Activated CD8-positive, alpha-beta T cell treated with anti-CD3 and anti-CD28 coated beads, Interleukin-2, amount 10 ng/mL, durations not matched to agents 7 days and 5 days (primary cell): Measurements from ENCODE around the gene PFAS. TPM values are rescaled to one million over a fixed set of nuclear protein-coding genes. Genes with fewer than 3 reads are reported as not detected.
"Not testable (repeated sequence)": the region's sequence is repeated elsewhere in the genome, so short reads cannot be mapped to it uniquely, and the experiment has no call there.

Source experiments
- ATAC-seq: fragments of 150-1000 bp; cut with Tn5 transposase; one replicate; pipeline ENCODE4 v1.10.0; 2021; ENCODE audit warnings: moderate library complexity
- CTCF ChIA-PET: fragments of 350-600 bp; sonication (Branson Sonifier 250); formaldehyde crosslinking; loops from one replicate; lab custom pipeline; 2021; ENCODE audit warnings: antibody characterized with exemption; lab: Charles Lee
- POLR2A ChIA-PET: fragments of 350-600 bp; sonication (Branson Sonifier 250); formaldehyde crosslinking; loops from one replicate; lab custom pipeline; 2021; ENCODE audit warnings: antibody characterized with exemption; lab: Charles Lee
- DNase-seq: peaks from one replicate; pipeline ENCODE4 v3.0.0-alpha.2; 2020
- H3K27ac Mint-ChIP-seq: one replicate; pipeline ENCODE4 v1.8.0; 2021; ENCODE audit warnings: mild to moderate bottlenecking, mixed read lengths
- H3K27me3 Mint-ChIP-seq: one replicate; pipeline ENCODE4 v1.8.0; 2021; ENCODE audit warnings: low read depth, mixed read lengths
- H3K36me3 Mint-ChIP-seq: one replicate; pipeline ENCODE4 v1.8.0; 2021; ENCODE audit warnings: low read depth, mixed read lengths
- H3K4me1 Mint-ChIP-seq: one replicate; pipeline ENCODE4 v1.8.0; 2021; ENCODE audit warnings: low read depth, mixed read lengths
- H3K4me3 Mint-ChIP-seq: one replicate; pipeline ENCODE4 v1.8.0; 2021; ENCODE audit warnings: mild to moderate bottlenecking, mixed read lengths
- H3K9me3 Mint-ChIP-seq: one replicate; pipeline ENCODE4 v1.8.0; 2022; ENCODE audit warnings: mixed read lengths; ENCODE audit not compliant: insufficient read depth
- total RNA-seq, 2 experiments: library from RNA; stranded (reverse); gene quantifications; one replicate each; pipeline ENCODE4 v1.2.3, GENCODE V29; 2021

The PFAS gene
- total RNA-seq, 2 experiments from 2014 or later = 78.3 to 80.2 TPM

GRCh38 chr17:8234361-8235270, 14.5 kb upstream of the PFAS start:
- peaks cover 3% of the 10 kb centered on the region for H3K4me1 Mint-ChIP-seq
- peaks cover 76% of the 10 kb centered on the region for H3K36me3 Mint-ChIP-seq
- no peak for DNase-seq

GRCh38 chr17:8235676-8236075, 13.4 kb upstream of the PFAS start:
- CTCF ChIA-PET = interaction anchor here (1.2 kb wide), 1 partner anchor 59 kb away, joined by 3 read pairs; the partner anchor contains the start of gene SLC25A35
- POLR2A ChIA-PET = interaction anchor here (0.6 to 1.8 kb wide), 6 partner anchors 11 to 103 kb away, joined by 3 to 9 read pairs (median 5); partner anchors contain the start of genes CTC1 and PFAS
- Mint-ChIP-seq H3K9me3 (no peaks in the 10 kb centered on the region), H3K4me3 (no peak overlapping the region), H3K27me3 (no peaks in the 10 kb centered on the region), H3K27ac (no peak overlapping the region), H3K4me1 (peaks cover 6% of the 10 kb centered on the region), H3K36me3 (peaks cover 72% of the 10 kb centered on the region)
- no peak for DNase-seq
- ATAC-seq = no peak

More at GRCh38 chr17:8234361-8235270, 14.5 kb upstream of the PFAS start:
- Mint-ChIP-seq H3K27ac (no peak overlapping the region), H3K9me3 (no peaks in the 10 kb centered on the region), H3K4me3 (no peak overlapping the region), H3K27me3 (no peaks in the 10 kb centered on the region)
- no peak for ATAC-seq
- CTCF ChIA-PET = interaction anchor here (1.2 kb wide), 1 partner anchor 60 kb away, joined by 3 read pairs; the partner anchor contains the start of gene SLC25A35
- POLR2A ChIA-PET = interaction anchor here (0.7 to 1.8 kb wide), 5 partner anchors 12 to 61 kb away, joined by 3 to 9 read pairs (median 6); partner anchors contain the start of genes CTC1 and PFAS

- H3K27ac Mint-ChIP-seq = no peak overlapping the region
- H3K27me3 Mint-ChIP-seq = no peaks in the 10 kb centered on the region
- ATAC-seq = no peak
- ChIA-PET POLR2A (interaction anchor here (1.3 to 1.6 kb wide), 3 partner anchors 9 to 64 kb away, joined by 3 to 5 read pairs (median 3); partner anchors contain the start of gene SLC25A35), CTCF (interaction anchor here (0.7 to 1.1 kb wide), 2 partner anchors 64 to 1315 kb away, joined by 3 to 4 read pairs; no protein-coding TSS in a partner anchor)
- no peak for DNase-seq
- peaks cover 65% of the 10 kb centered on the region for H3K36me3 Mint-ChIP-seq
- H3K4me3 Mint-ChIP-seq = no peak overlapping the region
- peaks cover 6% of the 10 kb centered on the region for H3K4me1 Mint-ChIP-seq
- no peaks in the 10 kb centered on the region for H3K9me3 Mint-ChIP-seq
These were observed 11.9 kb upstream of the PFAS start for GRCh38 chr17:8237175-8237574.

- CTCF ChIA-PET = interaction anchor here (1.1 kb wide), 1 partner anchor 63 kb away, joined by 4 read pairs; no protein-coding TSS in a partner anchor
- Mint-ChIP-seq H3K9me3 (no peaks in the 10 kb centered on the region), H3K4me1 (peaks cover 11% of the 10 kb centered on the region), H3K27me3 (no peaks in the 10 kb centered on the region), H3K27ac (peak overlapping the region; percentile 60), H3K36me3 (peaks cover 63% of the 10 kb centered on the region), H3K4me3 (no peak overlapping the region)
- POLR2A ChIA-PET = interaction anchor here (0.7 to 1.6 kb wide), 4 partner anchors 8 to 65 kb away, joined by 3 to 5 read pairs (median 3); partner anchors contain the start of genes AURKB and SLC25A35
- ATAC-seq = no peak
- no peak for DNase-seq
These were observed 11.2 kb upstream of the PFAS start for GRCh38 chr17:8237886-8238285.

- Mint-ChIP-seq H3K27me3 (no peaks in the 10 kb centered on the region), H3K4me1 (peaks cover 40% of the 10 kb centered on the region), H3K27ac (peak overlapping the region; percentile 60), H3K9me3 (no peaks in the 10 kb centered on the region), H3K36me3 (peaks cover 52% of the 10 kb centered on the region), H3K4me3 (no peak overlapping the region)
- ChIA-PET POLR2A (interaction anchor here (0.6 to 2.5 kb wide), 3 partner anchors 21 to 94 kb away, joined by 3 to 14 read pairs (median 3); no protein-coding TSS in a partner anchor), CTCF (interaction anchor here (0.5 to 3.3 kb wide), 10 partner anchors 20 to 182 kb away, joined by 3 to 38 read pairs (median 4); partner anchors contain the start of gene SLC25A35)
- DNase-seq (peak; percentile 54), ATAC-seq (no peak)
These were observed 5.3 kb upstream of the PFAS start for GRCh38 chr17:8243827-8244226.

- DNase-seq (no peak), ATAC-seq (no peak)
- H3K27ac Mint-ChIP-seq = no peak overlapping the region
- H3K36me3 Mint-ChIP-seq = peaks cover 44% of the 10 kb centered on the region
- POLR2A ChIA-PET = interaction anchor here (0.7 to 2.5 kb wide), 3 partner anchors 22 to 50 kb away, joined by 3 to 14 read pairs (median 3); partner anchors contain the start of gene SLC25A35
- H3K4me3 Mint-ChIP-seq = no peak overlapping the region
- H3K9me3 Mint-ChIP-seq = no peaks in the 10 kb centered on the region
- CTCF ChIA-PET = interaction anchor here (0.5 to 3.3 kb wide), 9 partner anchors 21 to 183 kb away, joined by 3 to 38 read pairs (median 4); partner anchors contain the start of genes AURKB and SLC25A35
- H3K4me1 Mint-ChIP-seq = peaks cover 43% of the 10 kb centered on the region
- H3K27me3 Mint-ChIP-seq = no peaks in the 10 kb centered on the region
These were observed 4.3 kb upstream of the PFAS start for GRCh38 chr17:8244768-8245167.

GRCh38 chr17:8249621-8250500, 772 bp downstream of the PFAS start:
- peaks cover 26% of the 10 kb centered on the region for H3K36me3 Mint-ChIP-seq
- peak overlapping the region; percentile 99 for H3K27ac Mint-ChIP-seq
- POLR2A ChIA-PET = interaction anchor here (0.8 to 4.8 kb wide), 7 partner anchors 15 to 76 kb away, joined by 3 to 185 read pairs (median 39); partner anchors contain the start of genes RANGRF and SLC25A35
- ATAC-seq (no peak), DNase-seq (no peak)
- no peaks in the 10 kb centered on the region for H3K27me3 Mint-ChIP-seq
- H3K4me3 Mint-ChIP-seq = peak overlapping the region; percentile 96
- peaks cover 31% of the 10 kb centered on the region for H3K4me1 Mint-ChIP-seq
- no peaks in the 10 kb centered on the region for H3K9me3 Mint-ChIP-seq
- CTCF ChIA-PET = interaction anchor here (1.0 to 5.0 kb wide), 8 partner anchors 26 to 646 kb away, joined by 3 to 46 read pairs (median 12); partner anchors contain the start of genes ALOXE3, RPL26 and SLC25A35

GRCh38 chr17:8251411-8251810, 2.3 kb downstream of the PFAS start:
- CTCF ChIA-PET = interaction anchor here (1.2 to 2.8 kb wide), 2 partner anchors 9 to 49 kb away, joined by 3 to 9 read pairs; no protein-coding TSS in a partner anchor
- not testable (repeated sequence) for H3K9me3 Mint-ChIP-seq, DNase-seq

GRCh38 chr17:8253801-8254200, 4.7 kb downstream of the PFAS start:
- H3K27me3 Mint-ChIP-seq = no peaks in the 10 kb centered on the region

More at GRCh38 chr17:8251411-8251810, 2.3 kb downstream of the PFAS start:
- H3K4me3 Mint-ChIP-seq, H3K27ac Mint-ChIP-seq, ATAC-seq, POLR2A ChIA-PET, H3K27me3 Mint-ChIP-seq: not testable (repeated sequence)
- Mint-ChIP-seq H3K36me3 (peaks cover 27% of the 10 kb centered on the region), H3K4me1 (peaks cover 16% of the 10 kb centered on the region)

GRCh38 chr17:8254881-8255280, 5.8 kb downstream of the PFAS start:
- POLR2A ChIA-PET = no interaction called here
- no peak for DNase-seq
- H3K27me3 Mint-ChIP-seq = no peaks in the 10 kb centered on the region
- peaks cover 31% of the 10 kb centered on the region for H3K36me3 Mint-ChIP-seq
- H3K4me3 Mint-ChIP-seq = no peak overlapping the region
- peaks cover 9% of the 10 kb centered on the region for H3K4me1 Mint-ChIP-seq
- H3K9me3 Mint-ChIP-seq = no peaks in the 10 kb centered on the region
- no peak for ATAC-seq
- CTCF ChIA-PET = interaction anchor here (1.2 kb wide), 1 partner anchor 40 kb away, joined by 5 read pairs; the partner anchor contains the start of gene SLC25A35
- no peak overlapping the region for H3K27ac Mint-ChIP-seq

More at GRCh38 chr17:8253801-8254200, 4.7 kb downstream of the PFAS start:
- Mint-ChIP-seq H3K9me3 (no peaks in the 10 kb centered on the region), H3K36me3 (peaks cover 31% of the 10 kb centered on the region), H3K4me1 (peaks cover 14% of the 10 kb centered on the region), H3K27ac (no peak overlapping the region), H3K4me3 (no peak overlapping the region)
- ChIA-PET POLR2A (no interaction called here), CTCF (no interaction called here)
- DNase-seq (no peak), ATAC-seq (no peak)
